ENCODE data around the gene SERPING1. TPM values are rescaled to one million over a fixed set of nuclear protein-coding genes. Genes with fewer than 3 reads are reported as not detected.

The SERPING1 gene
- total RNA-seq, 1 donor from 2014 or later, result 62.5 TPM

DNA sequence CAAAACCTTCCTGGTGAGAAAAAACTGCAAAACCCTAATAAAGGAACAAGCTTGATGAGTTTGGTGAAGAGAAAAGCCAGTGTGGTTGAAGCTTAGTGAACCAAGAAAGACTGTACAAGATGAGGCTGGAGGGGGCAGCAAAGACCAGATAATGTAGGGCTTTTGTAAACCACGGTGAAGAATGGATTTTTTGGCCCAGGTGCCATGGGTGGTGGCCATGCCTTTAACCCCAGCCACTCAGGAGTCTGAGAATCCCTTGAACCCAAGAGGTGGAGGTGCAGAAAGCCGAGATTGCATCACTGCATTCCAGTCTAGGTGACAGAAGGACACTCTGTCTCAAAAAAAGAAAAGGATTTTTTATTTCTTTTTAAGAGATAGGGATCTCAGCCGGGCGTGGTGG is 65.4 kb downstream of the SERPING1 start:
- TF ChIP-seq EZH2 (IDR thresholded peaks at IDR 0.05; ENCODE audit: insufficient read depth, low read length), result no peak
- TF ChIP-seq, protein P1, sequence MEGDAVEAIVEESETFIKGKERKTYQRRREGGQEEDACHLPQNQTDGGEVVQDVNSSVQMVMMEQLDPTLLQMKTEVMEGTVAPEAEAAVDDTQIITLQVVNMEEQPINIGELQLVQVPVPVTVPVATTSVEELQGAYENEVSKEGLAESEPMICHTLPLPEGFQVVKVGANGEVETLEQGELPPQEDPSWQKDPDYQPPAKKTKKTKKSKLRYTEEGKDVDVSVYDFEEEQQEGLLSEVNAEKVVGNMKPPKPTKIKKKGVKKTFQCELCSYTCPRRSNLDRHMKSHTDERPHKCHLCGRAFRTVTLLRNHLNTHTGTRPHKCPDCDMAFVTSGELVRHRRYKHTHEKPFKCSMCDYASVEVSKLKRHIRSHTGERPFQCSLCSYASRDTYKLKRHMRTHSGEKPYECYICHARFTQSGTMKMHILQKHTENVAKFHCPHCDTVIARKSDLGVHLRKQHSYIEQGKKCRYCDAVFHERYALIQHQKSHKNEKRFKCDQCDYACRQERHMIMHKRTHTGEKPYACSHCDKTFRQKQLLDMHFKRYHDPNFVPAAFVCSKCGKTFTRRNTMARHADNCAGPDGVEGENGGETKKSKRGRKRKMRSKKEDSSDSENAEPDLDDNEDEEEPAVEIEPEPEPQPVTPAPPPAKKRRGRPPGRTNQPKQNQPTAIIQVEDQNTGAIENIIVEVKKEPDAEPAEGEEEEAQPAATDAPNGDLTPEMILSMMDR (IDR thresholded peaks at IDR 0.05; ENCODE audit: insufficient read depth, low read depth, low read length), result no peak
- H3K27ac ChIP-seq (ENCODE audit: low read depth, low read length), result no peak overlapping the region
- peaks cover 20% of the 10 kb centered on the region for H3K36me3 ChIP-seq (ENCODE audit: insufficient read depth, low read length)
- H3K36me3 Mint-ChIP-seq (ENCODE audit: low read depth, unreplicated experiment), result peaks cover 7% of the 10 kb centered on the region
- H3K79me2 ChIP-seq (ENCODE audit: insufficient read depth, low read length), result peaks cover 30% of the 10 kb centered on the region
- H3K4me1 Mint-ChIP-seq (ENCODE audit: low read depth, unreplicated experiment), result peaks cover 5% of the 10 kb centered on the region
- H2AFZ ChIP-seq (ENCODE audit: low read depth, low read length), result no peak overlapping the region
- no peaks in the 10 kb centered on the region for H3K27me3 ChIP-seq (ENCODE audit: insufficient read depth, low read length)
- H3K4me3 ChIP-seq (ENCODE audit: insufficient read depth, low read depth, low read length), result no peak overlapping the region
- H3K27me3 Mint-ChIP-seq (ENCODE audit: low read depth, unreplicated experiment), result no peaks in the 10 kb centered on the region
- no peaks in the 10 kb centered on the region for H3K9me3 Mint-ChIP-seq (ENCODE audit: unreplicated experiment)
- no peak overlapping the region for H3K9ac ChIP-seq (ENCODE audit: low read length)
- no peak for FAIRE-seq
- H3K9me3 ChIP-seq (ENCODE audit: insufficient read depth, low read depth, low read length), result no peaks in the 10 kb centered on the region
- peaks cover 4% of the 10 kb centered on the region for H4K20me1 ChIP-seq (ENCODE audit: insufficient read depth, low read length)
- no peak for DNase-seq (ENCODE audit: low read depth)
- H3K4me1 ChIP-seq (ENCODE audit: insufficient read depth, low read length), result peaks cover 9% of the 10 kb centered on the region
- H3K4me3 Mint-ChIP-seq (ENCODE audit: unreplicated experiment), result no peak overlapping the region
- H3K27ac Mint-ChIP-seq (ENCODE audit: unreplicated experiment), result peak overlapping the region; percentile 6
- H3K4me2 ChIP-seq (ENCODE audit: low read length), result no peak overlapping the region

DNA sequence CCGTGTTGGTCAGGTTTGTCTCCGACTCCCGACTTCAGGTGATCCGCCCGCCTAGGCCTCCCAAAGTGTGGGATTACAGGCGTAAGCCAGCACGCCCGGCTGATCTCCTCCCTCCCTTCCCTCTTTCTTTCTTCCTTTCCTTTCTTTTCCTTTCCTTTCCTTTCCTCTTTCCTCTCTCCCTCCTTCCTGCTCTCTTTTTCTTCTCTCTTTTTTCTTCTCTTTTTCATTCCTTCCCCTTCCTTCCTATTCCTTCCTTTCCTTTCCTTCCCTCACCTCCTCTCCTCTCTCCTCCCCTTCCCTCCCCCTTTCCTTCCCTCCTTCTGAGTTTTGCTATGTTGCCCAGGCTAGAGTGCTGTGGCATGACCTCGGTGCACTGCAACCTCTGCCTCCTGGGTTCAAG is 66.5 kb downstream of the SERPING1 start:
- Histone ChIP-seq H3K79me2 (ENCODE audit: insufficient read depth, low read length) (peaks cover 30% of the 10 kb centered on the region), H3K36me3 (ENCODE audit: insufficient read depth, low read length) (peaks cover 20% of the 10 kb centered on the region), H3K9ac (ENCODE audit: low read length) (no peak overlapping the region), H3K4me3 (ENCODE audit: insufficient read depth, low read depth, low read length) (no peak overlapping the region), H4K20me1 (ENCODE audit: insufficient read depth, low read length) (peaks cover 5% of the 10 kb centered on the region), H3K27me3 (ENCODE audit: insufficient read depth, low read length) (no peaks in the 10 kb centered on the region), H3K9me3 (ENCODE audit: insufficient read depth, low read depth, low read length) (no peaks in the 10 kb centered on the region), H2AFZ (ENCODE audit: low read depth, low read length) (no peak overlapping the region), H3K4me2 (ENCODE audit: low read length) (no peak overlapping the region), H3K4me1 (ENCODE audit: insufficient read depth, low read length) (peaks cover 5% of the 10 kb centered on the region), H3K27ac (ENCODE audit: low read depth, low read length) (no peak overlapping the region)
- Mint-ChIP-seq H3K4me3 (ENCODE audit: unreplicated experiment) (no peak overlapping the region), H3K27ac (ENCODE audit: unreplicated experiment) (no peak overlapping the region), H3K27me3 (ENCODE audit: low read depth, unreplicated experiment) (no peaks in the 10 kb centered on the region), H3K36me3 (ENCODE audit: low read depth, unreplicated experiment) (peaks cover 7% of the 10 kb centered on the region), H3K9me3 (ENCODE audit: unreplicated experiment) (no peaks in the 10 kb centered on the region), H3K4me1 (ENCODE audit: low read depth, unreplicated experiment) (peaks cover 5% of the 10 kb centered on the region)
- FAIRE-seq, result no peak
- DNase-seq (ENCODE audit: low read depth), result no peak
- no peak for TF ChIP-seq EZH2 (IDR thresholded peaks at IDR 0.05; ENCODE audit: insufficient read depth, low read length)
- TF ChIP-seq, protein P1 (IDR thresholded peaks at IDR 0.05; ENCODE audit: insufficient read depth, low read depth, low read length), result no peak

Small RNA genes within 50 kb of the gene (microRNA-seq; reads per million reads assigned to microRNA genes)
- gene MIR130A, result 33,698 reads per million, percentile 99 among the genes with 10 or more reads in this experiment

Other genes starting within 250 kb of the SERPING1 start
- gene PRG3, start 216.5 kb upstream of the SERPING1 start, total RNA-seq, result not detected in 2 replicates
- not detected in 2 replicates for gene PRG2, start 207.0 kb upstream of the SERPING1 start, total RNA-seq
- 13.3 and 16.4 TPM in 2 replicates for gene SLC43A3, start 170.6 kb upstream of the SERPING1 start, total RNA-seq
- gene RTN4RL2, start 137.2 kb upstream of the SERPING1 start, total RNA-seq, result 0.50 and 0.65 TPM in 2 replicates
- 3.5 and 4.5 TPM in 2 replicates for gene SLC43A1, start 82.0 kb upstream of the SERPING1 start, total RNA-seq
- gene TIMM10, start 66.9 kb upstream of the SERPING1 start, total RNA-seq, result 56.1 and 60.3 TPM in 2 replicates
- gene SMTNL1, start 60.1 kb upstream of the SERPING1 start, total RNA-seq, result not detected in 2 replicates
- 159 and 182 TPM in 2 replicates for gene UBE2L6, start 30.0 kb upstream of the SERPING1 start, total RNA-seq
- gene YPEL4, start 52.2 kb downstream of the SERPING1 start, total RNA-seq, result 0.09 and 0.62 TPM in 2 replicates
- gene CLP1, start 60.1 kb downstream of the SERPING1 start, total RNA-seq, result 19.1 and 21.4 TPM in 2 replicates
- gene ZDHHC5, start 70.4 kb downstream of the SERPING1 start, total RNA-seq, result 89.8 and 94.7 TPM in 2 replicates
- gene MED19, start 114.5 kb downstream of the SERPING1 start, total RNA-seq, result 21.6 and 23.5 TPM in 2 replicates
- 88.0 and 91.5 TPM in 2 replicates for gene TMX2, start 114.9 kb downstream of the SERPING1 start, total RNA-seq
- gene SELENOH, start 143.8 kb downstream of the SERPING1 start, total RNA-seq, result 94.3 and 123 TPM in 2 replicates
- gene BTBD18, start 154.1 kb downstream of the SERPING1 start, total RNA-seq, result not detected in 2 replicates
- gene CTNND1, start 164.1 kb downstream of the SERPING1 start, total RNA-seq, result 235 and 243 TPM in 2 replicates